ENCODE measurements around the gene CCDC92B.
A peak's percentile ranks its signal among the peaks of the same experiment; 100 is the strongest.

Gene CCDC92B

GRCh38 chr17:2778489-2778888 lies 29.0 kb upstream of the CCDC92B start:
- DNase-seq (ENCODE audit: low read depth) = no peak

GRCh38 chr17:2777242-2777867 lies 27.9 kb upstream of the CCDC92B start:
- DNase-seq (ENCODE audit: low read depth) = no peak

- DNase-seq (ENCODE audit: low read depth) = no peak
Measured at GRCh38 chr17:2776589-2777241, 27.3 kb upstream of the CCDC92B start.

GRCh38 chr17:2775206-2775605 lies 25.8 kb upstream of the CCDC92B start:
- no peak for DNase-seq (ENCODE audit: low read depth)

- no peak for DNase-seq (ENCODE audit: low read depth)
Measured at GRCh38 chr17:2770129-2770528, 20.7 kb upstream of the CCDC92B start.

GRCh38 chr17:2758870-2759269 lies 9.4 kb upstream of the CCDC92B start:
- DNase-seq (ENCODE audit: low read depth) = no peak

GRCh38 chr17:2755891-2756724 lies 6.7 kb upstream of the CCDC92B start:
- no peak for DNase-seq (ENCODE audit: low read depth)

GRCh38 chr17:2751491-2751890 lies 2.0 kb upstream of the CCDC92B start:
- no peak for DNase-seq (ENCODE audit: low read depth)

GRCh38 chr17:2750721-2751120 lies 1.3 kb upstream of the CCDC92B start:
- DNase-seq (ENCODE audit: low read depth) = no peak

- DNase-seq (ENCODE audit: low read depth) = peak; percentile 68
Measured at GRCh38 chr17:2749784-2750181, 331 bp upstream of the CCDC92B start.

GRCh38 chr17:2745317-2746037 lies 4.0 kb downstream of the CCDC92B start:
- DNase-seq (ENCODE audit: low read depth) = no peak

- no peak for DNase-seq (ENCODE audit: low read depth)
Measured at GRCh38 chr17:2737693-2738092, 11.8 kb downstream of the CCDC92B start.

GRCh38 chr17:2736956-2737355 lies 12.5 kb downstream of the CCDC92B start:
- DNase-seq (ENCODE audit: low read depth) = no peak

- DNase-seq (ENCODE audit: low read depth) = no peak
Measured at GRCh38 chr17:2735896-2736295, 13.6 kb downstream of the CCDC92B start.

- DNase-seq (ENCODE audit: low read depth) = no peak
Measured at GRCh38 chr17:2734939-2735338, 14.5 kb downstream of the CCDC92B start.

GRCh38 chr17:2731807-2732206 lies 17.6 kb downstream of the CCDC92B start:
- no peak for DNase-seq (ENCODE audit: low read depth)

- no peak for DNase-seq (ENCODE audit: low read depth)
Measured at GRCh38 chr17:2730764-2731353, 18.6 kb downstream of the CCDC92B start.

- DNase-seq (ENCODE audit: low read depth) = peak; percentile 21
Measured at GRCh38 chr17:2724784-2725164, 24.7 kb downstream of the CCDC92B start.

- DNase-seq (ENCODE audit: low read depth) = no peak
Measured at GRCh38 chr17:2723997-2724783, 25.3 kb downstream of the CCDC92B start.

GRCh38 chr17:2723505-2723996 lies 25.9 kb downstream of the CCDC92B start:
- no peak for DNase-seq (ENCODE audit: low read depth)

GRCh38 chr17:2722611-2723010 lies 26.8 kb downstream of the CCDC92B start:
- no peak for DNase-seq (ENCODE audit: low read depth)
